OCI-LY3 (cell line): ENCODE results near the gene DOCK7.

Experiments used
- EZH2phosphoT487 ChIP-seq: fragments of 200-600 bp; shearing (Covaris generic); IDR thresholded peaks from 2 replicates; pipeline ENCODE4 v1.6.1; 2018; ENCODE audit warnings: antibody characterized with exemption, mixed run types, low read depth
- TF ChIP-seq, protein P1 (sequence below): fragments of 200-600, 300-600 bp; sonication (generic); IDR thresholded peaks from 2 replicates; pipeline ENCODE4 v1.5.1; 2014; ENCODE audit warnings: antibody characterized with exemption, low read length, low read depth

DNA sequence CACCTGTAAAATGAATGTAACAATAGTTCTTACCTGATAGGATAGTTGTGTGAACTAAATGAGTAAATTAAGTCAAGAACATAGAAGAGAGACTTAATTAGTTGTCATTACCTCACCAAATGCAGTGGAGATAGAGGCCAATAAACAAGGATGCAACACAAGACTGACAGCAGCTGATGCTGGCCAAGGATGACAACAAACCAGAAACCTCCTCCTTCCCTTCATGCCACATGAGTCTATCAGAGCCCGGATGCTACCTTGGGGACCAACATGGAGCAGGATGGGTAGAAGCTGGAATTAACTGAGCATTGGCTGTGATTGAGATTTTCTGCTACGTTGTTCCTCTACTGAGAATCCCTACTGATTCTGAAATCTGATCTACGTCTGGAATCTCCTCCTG is 281.6 kb downstream of the DOCK7 start:
- TF ChIP-seq, protein P1, sequence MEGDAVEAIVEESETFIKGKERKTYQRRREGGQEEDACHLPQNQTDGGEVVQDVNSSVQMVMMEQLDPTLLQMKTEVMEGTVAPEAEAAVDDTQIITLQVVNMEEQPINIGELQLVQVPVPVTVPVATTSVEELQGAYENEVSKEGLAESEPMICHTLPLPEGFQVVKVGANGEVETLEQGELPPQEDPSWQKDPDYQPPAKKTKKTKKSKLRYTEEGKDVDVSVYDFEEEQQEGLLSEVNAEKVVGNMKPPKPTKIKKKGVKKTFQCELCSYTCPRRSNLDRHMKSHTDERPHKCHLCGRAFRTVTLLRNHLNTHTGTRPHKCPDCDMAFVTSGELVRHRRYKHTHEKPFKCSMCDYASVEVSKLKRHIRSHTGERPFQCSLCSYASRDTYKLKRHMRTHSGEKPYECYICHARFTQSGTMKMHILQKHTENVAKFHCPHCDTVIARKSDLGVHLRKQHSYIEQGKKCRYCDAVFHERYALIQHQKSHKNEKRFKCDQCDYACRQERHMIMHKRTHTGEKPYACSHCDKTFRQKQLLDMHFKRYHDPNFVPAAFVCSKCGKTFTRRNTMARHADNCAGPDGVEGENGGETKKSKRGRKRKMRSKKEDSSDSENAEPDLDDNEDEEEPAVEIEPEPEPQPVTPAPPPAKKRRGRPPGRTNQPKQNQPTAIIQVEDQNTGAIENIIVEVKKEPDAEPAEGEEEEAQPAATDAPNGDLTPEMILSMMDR, result no peak
- no peak for TF ChIP-seq EZH2phosphoT487
